ENCODE data around the gene EPG5. TPM values are rescaled to one million over a fixed set of nuclear protein-coding genes. Genes with fewer than 3 reads are reported as not detected.

EPG5 gene
- total RNA-seq, 4 donors from 2014 or later: 39.1 to 105 (median 59.0) TPM

GRCh38 chr18:45801416-45802004 lies 165.6 kb downstream of the EPG5 start:
- H3K36me3 ChIP-seq: no peaks in the 10 kb centered on the region

More at GRCh38 chr18:45801416-45802004, 165.6 kb downstream of the EPG5 start:
- TF ChIP-seq POLR2A (IDR thresholded peaks at IDR 0.05): no peak
- TF ChIP-seq CTCF (IDR thresholded peaks at IDR 0.05): no peak
- intact Hi-C loops (cut with DNase I): no loop called here
- Histone ChIP-seq H3K4me1 (no peaks in the 10 kb centered on the region), H3K27ac (no peak overlapping the region), H3K27me3 (no peaks in the 10 kb centered on the region), H3K9me3 (no peaks in the 10 kb centered on the region), H3K4me3 (replicated peaks in 1 of 3) (no peak overlapping the region)
- WGBS, 2 donors: 100% methylated on average over 1 of the region's 1 CpG
- DNase-seq: no peak

Small RNAs within 50 kb of the gene (small RNA-seq; reads per million reads assigned to genes)
- not detected for gene RN7SKP26

Other genes starting within 250 kb of the EPG5 start
- 10 to 100 TPM in 3 of 4 donors, 1 to 10 TPM in 1; 6.2 to 22.9 (median 15.7) TPM for gene SLC14A1, start 243.1 kb downstream of the EPG5 start, total RNA-seq
- gene SIGLEC15, start 141.7 kb downstream of the EPG5 start, total RNA-seq: 1 to 10 TPM in 1 of 4 donors, under 1 TPM in 2, not detected in 1; 0.33 to 4.0 (median 0.54) TPM
- 1 to 10 TPM; 1.9 to 4.3 (median 2.9) TPM for gene PSTPIP2, start 104.9 kb upstream of the EPG5 start, total RNA-seq
- gene ATP5F1A, start 131.0 kb upstream of the EPG5 start, total RNA-seq: 100 to 1,000 TPM; 366 to 865 (median 581) TPM
- 10 to 100 TPM; 15.6 to 32.2 (median 20.0) TPM for gene HAUS1, start 137.1 kb upstream of the EPG5 start, total RNA-seq